ENCODE results near the gene MACF1.

- TF ChIP-seq CTCF (IDR thresholded peaks at IDR 0.05) (no peak), POLR2A (IDR thresholded peaks at IDR 0.05) (no peak)
Observed at GRCh38 chr1:39287541-39287940, 83.0 kb downstream of the MACF1 start.

All from uterus (tissue), 2 donors.